MG63 (cell line): ENCODE measurements around the gene FRYL. TPM values are rescaled to one million over a fixed set of nuclear protein-coding genes. Genes with fewer than 3 reads are reported as not detected.

Source experiments
- DNase-seq: peaks from one replicate; pipeline ENCODE4 v3.0.0-alpha.2; 2020
- H3K27me3 ChIP-seq: fragments of 250-450 bp; sonication (Bioruptor Pico); 2 replicates; pipeline ENCODE4 v1.5.1; 2020; ENCODE audit warnings: mild to moderate bottlenecking, moderate library complexity
- H3K36me3 ChIP-seq: fragments of 250-450 bp; sonication (Bioruptor Pico); 2 replicates; pipeline ENCODE4 v1.5.1; 2020; ENCODE audit warnings: mild to moderate bottlenecking, moderate library complexity
- H3K4me3 ChIP-seq: fragments of 250-450 bp; sonication (Bioruptor Pico); 2 replicates; pipeline ENCODE4 v1.5.1; 2020; ENCODE audit warnings: mild to moderate bottlenecking, moderate library complexity
- H3K9me3 ChIP-seq: fragments of 250-450 bp; sonication (Bioruptor Pico); 2 replicates; pipeline ENCODE4 v1.5.1; 2020; ENCODE audit warnings: mild to moderate bottlenecking, moderate library complexity
- total RNA-seq: library from RNA; depleted of rRNA; stranded (reverse); fragments of >200 nt; shearing (Covaris generic); gene quantifications from 2 replicates; pipeline ENCODE4 v1.2.3, GENCODE V29; 2014; ENCODE audit warnings: low replicate concordance

FRYL gene
- total RNA-seq, 1 experiment from 2014 or later = 9.7 TPM

- DNase-seq = no peak
- Histone ChIP-seq H3K4me3 (no peak overlapping the region), H3K9me3 (no peaks in the 10 kb centered on the region), H3K27me3 (no peaks in the 10 kb centered on the region), H3K36me3 (peaks cover 12% of the 10 kb centered on the region)
Measured at GRCh38 chr4:48538358-48538757, 241.7 kb downstream of the FRYL start.

DNA sequence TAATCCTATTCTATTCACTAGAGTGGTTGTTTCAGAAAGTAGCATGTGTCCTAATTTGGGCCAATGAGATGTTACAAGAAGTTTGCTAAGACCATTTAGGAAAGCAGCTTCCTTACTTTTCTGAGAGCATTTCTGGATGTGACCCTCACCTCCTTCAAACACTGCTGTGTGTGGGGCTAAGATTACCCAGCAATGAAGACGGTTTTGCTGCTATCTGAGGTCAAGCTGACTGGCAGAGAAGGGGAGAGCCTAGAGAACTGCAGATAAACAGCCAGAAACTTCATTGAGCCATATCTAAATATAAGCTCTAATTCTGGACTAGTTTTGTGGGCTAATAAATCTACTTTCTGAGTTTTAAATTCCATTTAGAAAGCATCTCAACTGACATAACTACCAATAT is 253.7 kb downstream of the FRYL start:
- peaks cover 16% of the 10 kb centered on the region for H3K36me3 ChIP-seq
- H3K27me3 ChIP-seq = no peaks in the 10 kb centered on the region
- no peak for DNase-seq
- H3K4me3 ChIP-seq = no peak overlapping the region
- H3K9me3 ChIP-seq = no peaks in the 10 kb centered on the region

- Histone ChIP-seq H3K4me3 (no peak overlapping the region), H3K36me3 (peaks cover 8% of the 10 kb centered on the region), H3K27me3 (no peaks in the 10 kb centered on the region), H3K9me3 (no peaks in the 10 kb centered on the region)
- DNase-seq = no peak
Measured at GRCh38 chr4:48518143-48518542, 261.9 kb downstream of the FRYL start.

DNA sequence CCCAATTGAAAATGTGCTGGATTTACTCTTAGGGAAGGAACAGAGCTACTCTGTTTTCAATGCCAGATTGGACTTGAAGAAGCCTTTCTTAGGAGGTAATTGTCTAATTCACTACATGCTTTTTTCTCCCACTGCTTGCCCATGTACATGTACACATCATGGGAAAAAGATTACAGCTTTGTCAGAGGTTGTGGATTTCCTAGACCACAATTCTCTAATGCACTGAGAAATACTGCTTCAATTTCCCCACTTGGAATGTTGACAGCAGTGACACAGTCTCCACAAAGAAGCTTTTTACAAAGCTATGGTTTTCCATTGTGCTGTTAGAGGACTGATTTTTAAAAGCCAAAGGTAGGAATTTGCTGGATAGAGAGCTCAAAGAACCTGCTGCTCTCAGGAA is 270.5 kb downstream of the FRYL start:
- H3K9me3 ChIP-seq = no peaks in the 10 kb centered on the region
- no peaks in the 10 kb centered on the region for H3K27me3 ChIP-seq
- H3K4me3 ChIP-seq = no peak overlapping the region
- peaks cover 9% of the 10 kb centered on the region for H3K36me3 ChIP-seq
- DNase-seq = no peak

GRCh38 chr4:48506716-48507115 is 273.4 kb downstream of the FRYL start:
- no peak overlapping the region for H3K4me3 ChIP-seq
- DNase-seq = no peak
- peaks cover 9% of the 10 kb centered on the region for H3K36me3 ChIP-seq
- no peaks in the 10 kb centered on the region for H3K27me3 ChIP-seq
- no peaks in the 10 kb centered on the region for H3K9me3 ChIP-seq

DNA sequence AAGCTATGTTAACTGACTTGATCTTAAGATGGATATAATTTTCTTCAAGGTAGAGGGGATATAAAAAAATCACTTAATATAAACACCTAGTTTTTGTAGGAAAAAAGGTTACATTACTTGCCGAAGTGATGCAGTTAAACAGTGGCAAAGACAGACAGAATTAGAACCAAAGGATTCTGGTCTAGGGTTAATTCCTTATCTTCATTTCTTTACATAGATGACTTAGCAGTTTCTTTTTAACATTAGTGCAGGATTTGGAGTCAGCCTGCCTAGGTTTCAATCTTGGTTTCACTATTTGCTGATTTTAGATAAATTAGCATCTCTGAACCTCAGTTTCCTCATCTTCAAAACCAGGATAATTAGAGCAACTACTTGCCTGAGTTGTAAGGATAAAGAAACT is 275.7 kb downstream of the FRYL start:
- Histone ChIP-seq H3K27me3 (no peaks in the 10 kb centered on the region), H3K36me3 (peaks cover 3% of the 10 kb centered on the region), H3K4me3 (no peak overlapping the region), H3K9me3 (no peaks in the 10 kb centered on the region)
- no peak for DNase-seq

DNA sequence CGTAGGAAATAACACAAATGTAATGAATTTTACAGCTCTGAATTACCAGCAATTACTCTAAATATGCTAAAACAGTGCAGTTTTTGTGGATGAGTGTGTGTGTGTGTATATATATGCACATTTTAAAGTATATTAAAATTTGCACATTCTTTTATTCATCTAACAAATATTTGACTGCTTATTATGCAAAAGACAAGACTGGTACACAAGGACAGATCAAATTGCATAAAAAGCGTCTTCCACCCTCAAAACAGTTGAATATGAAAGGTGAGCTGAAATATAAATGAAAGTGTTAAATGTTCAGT is 276.1 kb downstream of the FRYL start:
- Histone ChIP-seq H3K27me3 (no peaks in the 10 kb centered on the region), H3K4me3 (no peak overlapping the region), H3K9me3 (no peaks in the 10 kb centered on the region), H3K36me3 (peaks cover 3% of the 10 kb centered on the region)
- DNase-seq = no peak

GRCh38 chr4:48503233-48504025 is 276.6 kb downstream of the FRYL start:
- peaks cover 3% of the 10 kb centered on the region for H3K36me3 ChIP-seq
- no peaks in the 10 kb centered on the region for H3K9me3 ChIP-seq
- no peaks in the 10 kb centered on the region for H3K27me3 ChIP-seq
- DNase-seq = no peak
- H3K4me3 ChIP-seq = no peak overlapping the region

- no peak for DNase-seq
- Histone ChIP-seq H3K9me3 (no peaks in the 10 kb centered on the region), H3K36me3 (no peaks in the 10 kb centered on the region), H3K27me3 (no peaks in the 10 kb centered on the region), H3K4me3 (no peak overlapping the region)
Measured at GRCh38 chr4:48499551-48500066, 280.5 kb downstream of the FRYL start.

DNA sequence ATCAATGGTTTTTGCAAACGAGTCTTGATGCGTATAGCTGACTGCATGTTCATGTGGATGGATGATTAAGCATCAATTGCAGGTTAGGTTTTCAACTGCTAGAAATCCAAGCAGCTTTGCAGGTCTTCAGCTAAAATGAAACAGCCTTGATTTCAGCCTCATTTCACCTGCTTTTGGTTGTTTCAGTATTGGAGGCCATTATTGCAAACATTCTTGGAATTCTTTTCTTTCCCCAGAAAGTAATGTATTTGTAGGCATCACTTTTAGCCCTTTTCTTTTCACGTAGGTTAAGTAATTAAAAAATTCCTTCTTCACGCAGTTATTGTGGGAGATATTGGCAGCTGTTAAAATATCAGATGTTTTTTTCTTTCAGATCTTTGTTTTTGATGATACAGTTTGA is 281.2 kb downstream of the FRYL start:
- no peaks in the 10 kb centered on the region for H3K36me3 ChIP-seq
- no peak overlapping the region for H3K4me3 ChIP-seq
- no peaks in the 10 kb centered on the region for H3K27me3 ChIP-seq
- DNase-seq = no peak
- H3K9me3 ChIP-seq = no peaks in the 10 kb centered on the region

DNA sequence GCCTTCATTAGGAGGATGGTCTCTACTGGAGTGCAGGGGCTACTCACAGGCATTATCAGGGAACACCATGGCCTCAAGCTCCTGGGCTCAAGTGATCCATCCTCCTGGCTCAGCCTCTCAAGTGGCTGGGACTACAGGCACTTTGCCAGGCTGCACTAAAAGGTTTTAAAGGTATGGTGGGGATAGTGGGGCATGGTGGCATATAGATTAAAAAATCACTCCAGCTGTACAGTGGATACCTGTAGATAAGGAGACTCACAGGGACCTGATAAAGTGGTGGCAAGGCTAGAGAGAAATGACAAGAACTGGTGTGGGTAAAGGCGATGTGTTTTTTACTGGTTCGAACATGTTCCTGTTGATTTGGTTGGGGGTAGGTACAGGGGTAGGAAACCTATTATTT is 284.1 kb downstream of the FRYL start:
- Histone ChIP-seq H3K9me3 (no peaks in the 10 kb centered on the region), H3K36me3 (no peaks in the 10 kb centered on the region), H3K4me3 (no peak overlapping the region), H3K27me3 (no peaks in the 10 kb centered on the region)
- DNase-seq = no peak

- Histone ChIP-seq H3K27me3 (no peaks in the 10 kb centered on the region), H3K4me3 (no peak overlapping the region), H3K9me3 (no peaks in the 10 kb centered on the region), H3K36me3 (no peaks in the 10 kb centered on the region)
- DNase-seq = no peak
Measured at GRCh38 chr4:48493452-48494100, 286.5 kb downstream of the FRYL start.

DNA sequence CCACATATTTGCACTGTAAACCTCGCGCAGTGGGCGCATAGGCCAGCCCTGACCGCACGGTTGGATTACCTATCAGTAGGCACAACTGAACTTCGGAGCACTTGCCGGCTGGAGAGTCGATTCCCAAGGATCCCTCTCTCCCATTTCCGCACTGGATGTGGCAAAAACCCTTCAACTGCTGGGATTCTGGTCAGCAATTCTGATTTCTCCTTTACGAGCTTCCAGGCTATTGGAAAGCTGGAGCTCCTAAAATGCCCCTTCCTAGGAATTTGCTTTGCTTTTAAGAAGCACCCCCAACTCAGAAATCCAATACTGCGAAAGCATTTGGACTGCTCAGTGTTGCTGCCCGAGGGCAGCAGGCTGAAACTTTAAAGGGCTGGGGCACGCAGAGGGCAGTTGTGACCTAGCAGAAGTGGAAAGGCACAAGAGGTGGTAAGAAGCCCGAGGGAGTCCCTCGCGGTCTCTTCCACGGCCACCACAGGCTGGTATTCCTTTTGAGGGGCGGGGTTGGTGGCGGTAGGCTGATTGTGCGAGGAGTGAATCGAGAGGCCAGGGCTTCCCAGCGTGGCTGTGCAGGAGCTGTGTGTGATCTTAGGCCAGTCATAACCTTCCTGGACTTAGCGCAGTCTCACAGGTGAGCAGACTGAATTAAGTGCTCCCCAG is 288.4 kb downstream of the FRYL start:
- no peaks in the 10 kb centered on the region for H3K27me3 ChIP-seq
- DNase-seq = no peak
- no peaks in the 10 kb centered on the region for H3K9me3 ChIP-seq

GRCh38 chr4:48490680-48491513 is 289.2 kb downstream of the FRYL start:
- Histone ChIP-seq H3K36me3 (no peaks in the 10 kb centered on the region), H3K9me3 (no peaks in the 10 kb centered on the region), H3K4me3 (no peak overlapping the region), H3K27me3 (no peaks in the 10 kb centered on the region)
- no peak for DNase-seq

More for the DNA sequence above, 288.4 kb downstream of the FRYL start:
- H3K36me3 ChIP-seq = no peaks in the 10 kb centered on the region
- H3K4me3 ChIP-seq = no peak overlapping the region

DNA sequence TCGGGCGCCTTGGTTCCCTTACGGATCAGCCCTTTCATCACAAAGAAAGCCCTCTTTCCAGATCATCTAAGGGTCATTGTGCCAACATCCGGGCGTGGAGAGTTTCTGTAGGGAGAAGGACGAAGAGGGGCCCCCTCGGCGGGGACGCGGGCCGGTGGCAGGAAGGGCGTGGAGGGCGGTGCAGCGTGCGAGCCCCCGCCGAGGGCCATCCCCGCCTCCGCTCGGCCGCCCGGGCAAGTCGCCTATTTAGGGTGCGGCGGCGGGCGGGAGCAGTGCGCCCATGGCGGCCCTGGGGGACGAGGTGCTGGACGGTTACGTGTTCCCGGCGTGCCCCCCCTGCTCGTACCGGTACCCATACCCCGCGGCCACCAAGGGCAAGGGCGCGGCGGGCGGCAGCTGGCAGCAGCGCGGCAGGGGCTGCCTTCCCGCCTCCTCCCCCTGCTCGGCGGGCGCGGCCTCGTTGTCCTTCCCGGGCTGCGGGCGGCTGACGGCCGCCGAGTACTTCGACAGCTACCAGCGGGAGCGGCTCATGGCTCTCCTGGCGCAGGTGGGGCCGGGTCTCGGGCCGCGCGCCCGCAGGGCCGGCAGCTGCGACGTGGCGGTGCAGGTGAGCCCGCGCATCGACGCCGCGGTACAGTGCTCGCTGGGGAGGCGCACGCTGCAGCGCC is 289.9 kb downstream of the FRYL start, which contains the start of gene ZAR1:
Gene ZAR1, plus strand, starts transcription at position 241 of the 668 bp plus-strand sequence. Its CDS starts 40 bp downstream, at position 281.
- DNase-seq = peak; percentile 18
- Histone ChIP-seq H3K9me3 (no peaks in the 10 kb centered on the region), H3K27me3 (no peaks in the 10 kb centered on the region), H3K4me3 (peak within 1 kb of the TSS; percentile 31), H3K36me3 (no peaks in the 10 kb centered on the region)

GRCh38 chr4:48489683-48490011 is 290.4 kb downstream of the FRYL start:
- Histone ChIP-seq H3K4me3 (peak overlapping the region; percentile 31), H3K27me3 (no peaks in the 10 kb centered on the region), H3K36me3 (no peaks in the 10 kb centered on the region), H3K9me3 (no peaks in the 10 kb centered on the region)
- DNase-seq = no peak
